H1 (cell line): ENCODE data around the gene RFPL1. TPM values are rescaled to one million over a fixed set of nuclear protein-coding genes. Genes with fewer than 3 reads are reported as not detected.
A peak's percentile ranks its signal among the peaks of the same experiment; 100 is the strongest.

Experiments used
- CTCF ChIA-PET: fragments of 300-600 bp; sonication (Branson Sonifier 250); formaldehyde crosslinking; loops from one replicate; lab custom pipeline; 2021; ENCODE audit not compliant: partially characterized antibody; lab: Charles Lee
- POLR2A ChIA-PET: fragments of 300-600 bp; sonication (Branson Sonifier 250); formaldehyde crosslinking; loops from one replicate; lab custom pipeline; 2021; ENCODE audit warnings: inconsistent platforms; ENCODE audit not compliant: partially characterized antibody; lab: Charles Lee
- DNase-seq, 2 experiments: peaks; one replicate each; pipeline versions ENCODE4 v3.0.0 to v3.0.0-alpha.2; 2010 to 2022; ENCODE audit warnings: low spot score in 2 of 2, low read depth in 1 of 2, mixed read lengths in 1 of 2
- FAIRE-seq: peaks from 2 replicates; lab custom pipeline; 2011; peaks lifted over from hg19 to GRCh38; lab: Jason Lieb, UNC
- H2AFZ ChIP-seq: 2 replicates; pipeline ENCODE4 v1.8.1; 2012; ENCODE audit warnings: low read length, inconsistent platforms
- H2AK5ac ChIP-seq: 2 replicates; pipeline ENCODE4 v1.6.1; 2013; ENCODE audit warnings: low read depth, low read length
- H2BK120ac ChIP-seq: replicated peaks from 2 replicates; pipeline ENCODE3; 2013; ENCODE audit warnings: low read depth, low read length, inconsistent platforms
- H2BK12ac ChIP-seq: 2 replicates; pipeline ENCODE4 v1.6.1; 2013; ENCODE audit warnings: low read depth, low read length
- H2BK15ac ChIP-seq: 2 replicates; pipeline ENCODE4 v1.6.1; 2013; ENCODE audit warnings: low read length
- H2BK20ac ChIP-seq: 2 replicates; pipeline ENCODE4 v1.6.1; 2013; ENCODE audit warnings: low read length
- H2BK5ac ChIP-seq: 2 replicates; pipeline ENCODE4 v1.6.1; 2013; ENCODE audit warnings: low read depth, low read length
- H3K14ac ChIP-seq: 2 replicates; pipeline ENCODE4 v1.6.1; 2013; ENCODE audit warnings: inconsistent platforms; ENCODE audit not compliant: insufficient read length
- H3K18ac ChIP-seq: 2 replicates; pipeline ENCODE4 v1.6.1; 2013; ENCODE audit warnings: low read length; ENCODE audit errors: extremely low read depth
- H3K23ac ChIP-seq: 2 replicates; pipeline ENCODE4 v1.6.1; 2013; ENCODE audit warnings: inconsistent platforms; ENCODE audit not compliant: insufficient read length
- H3K23me2 ChIP-seq: 2 replicates; pipeline ENCODE4 v1.6.1; 2013; ENCODE audit warnings: low read depth, low read length
- H3K27ac ChIP-seq: 2 replicates; pipeline ENCODE4 v1.6.1; 2011; ENCODE audit warnings: low read depth, low read length, inconsistent platforms
- H3K27me3 ChIP-seq, 4 experiments: replicated peaks in 1 of 4; 1 replicate in 1 of 4; 2 replicates in 3 of 4; pipeline versions ENCODE4 v1.6.1 to v1.8.1; 2011 to 2013; ENCODE audit warnings: low read length in 3 of 4, mild to moderate bottlenecking in 3 of 4, inconsistent platforms in 2 of 4, mixed read lengths in 2 of 4, moderate library complexity in 1 of 4; ENCODE audit not compliant: control insufficient read depth in 3 of 4, insufficient read depth in 3 of 4; ENCODE audit errors: extremely low read depth in 1 of 4
- H3K36me3 ChIP-seq, 4 experiments: 2 replicates each; pipeline versions ENCODE4 v1.6.1 to v1.8.1; 2011 to 2013; ENCODE audit warnings: mild to moderate bottlenecking in 4 of 4, low read length in 3 of 4, moderate library complexity in 2 of 4, control low read depth in 1 of 4, inconsistent platforms in 1 of 4; ENCODE audit not compliant: insufficient read depth in 4 of 4, control insufficient read depth in 2 of 4
- H3K4ac ChIP-seq: replicated peaks from 2 replicates; pipeline ENCODE3; 2013; ENCODE audit warnings: low read length, low read depth, mixed read lengths, inconsistent platforms; ENCODE audit not compliant: insufficient read length
- H3K4me1 ChIP-seq, 4 experiments: replicated peaks in 1 of 4; 1 replicate in 1 of 4; 2 replicates in 3 of 4; pipeline versions ENCODE4 v1.6.1 to v1.8.1; 2011 to 2013; ENCODE audit warnings: low read length in 3 of 4, inconsistent platforms in 2 of 4, mixed read lengths in 1 of 4; ENCODE audit not compliant: insufficient read depth in 4 of 4, control insufficient read depth in 3 of 4
- H3K4me2 ChIP-seq, 2 experiments: 2 replicates each; pipeline versions ENCODE4 v1.6.1 to v1.8.1; 2011 to 2013; ENCODE audit warnings: low read depth in 2 of 2, low read length in 2 of 2, control low read depth in 1 of 2, inconsistent platforms in 1 of 2, mild to moderate bottlenecking in 1 of 2; ENCODE audit not compliant: insufficient read depth in 1 of 2
- H3K4me3 ChIP-seq, 4 experiments: fragments of 200-600, 300-600 bp in 1 of 4; sonication (generic), shearing (Covaris generic), sonication (Bioruptor Twin) in 1 of 4; 2 replicates each; pipeline versions ENCODE4 v1.5.1 to v1.8.1; 2011 to 2016; ENCODE audit warnings: low read length in 4 of 4, low read depth in 3 of 4, control low read depth in 2 of 4, inconsistent platforms in 2 of 4, mild to moderate bottlenecking in 2 of 4, mixed read lengths in 1 of 4, moderate library complexity in 1 of 4; ENCODE audit not compliant: insufficient read depth in 2 of 4; ENCODE audit errors: extremely low read depth in 1 of 4
- H3K56ac ChIP-seq: replicated peaks from 2 replicates; pipeline ENCODE3; 2013; ENCODE audit warnings: low read depth, mild to moderate bottlenecking, mixed read lengths, low read length, inconsistent platforms; ENCODE audit not compliant: insufficient read length
- H3K79me1 ChIP-seq: 2 replicates; pipeline ENCODE4 v1.6.1; 2013; ENCODE audit warnings: low read depth, low read length, control low read depth
- H3K79me2 ChIP-seq, 2 experiments: 2 replicates each; pipeline versions ENCODE4 v1.6.1 to v1.8.1; 2012 to 2013; ENCODE audit warnings: low read length in 2 of 2, mild to moderate bottlenecking in 2 of 2, inconsistent platforms in 1 of 2; ENCODE audit not compliant: insufficient read depth in 2 of 2, control insufficient read depth in 1 of 2
- H3K9ac ChIP-seq, 4 experiments: replicated peaks in 1 of 4; 1 replicate in 1 of 4; 2 replicates in 3 of 4; pipeline versions ENCODE4 v1.6.1 to v1.8.1; 2011 to 2013; ENCODE audit warnings: low read depth in 3 of 4, low read length in 3 of 4, control low read depth in 2 of 4, mild to moderate bottlenecking in 2 of 4, moderate library complexity in 2 of 4, inconsistent platforms in 1 of 4; ENCODE audit errors: extremely low read depth in 1 of 4
- H3K9me3 ChIP-seq, 2 experiments: 2 replicates each; pipeline versions ENCODE4 v1.6.1 to v1.8.1; 2012 to 2013; ENCODE audit warnings: mild to moderate bottlenecking in 2 of 2, moderate library complexity in 2 of 2, control low read depth in 1 of 2, inconsistent platforms in 1 of 2, low read depth in 1 of 2, low read length in 1 of 2, mixed read lengths in 1 of 2; ENCODE audit not compliant: insufficient read depth in 2 of 2
- H4K20me1 ChIP-seq, 2 experiments: replicated peaks in 1 of 2; 2 replicates each; pipeline versions ENCODE3 to v1.8.1; 2011 to 2013; ENCODE audit warnings: inconsistent platforms in 2 of 2, low read length in 2 of 2, mild to moderate bottlenecking in 1 of 2; ENCODE audit not compliant: insufficient read depth in 2 of 2, control insufficient read depth in 1 of 2
- H4K5ac ChIP-seq: 2 replicates; pipeline ENCODE4 v1.6.1; 2013; ENCODE audit warnings: low read length, low read depth, mixed read lengths, inconsistent platforms; ENCODE audit not compliant: insufficient read length
- H4K8ac ChIP-seq: 2 replicates; pipeline ENCODE4 v1.8.0; 2013; ENCODE audit warnings: mild to moderate bottlenecking, moderate library complexity, low read length, inconsistent platforms; ENCODE audit not compliant: insufficient read depth; ENCODE audit errors: extremely low read depth
- H4K91ac ChIP-seq: replicated peaks from 2 replicates; pipeline ENCODE3; 2013; ENCODE audit warnings: low read length, mixed read lengths, inconsistent platforms; ENCODE audit not compliant: insufficient read length
- RBBP5 ChIP-seq: IDR thresholded peaks from 2 replicates; pipeline ENCODE4 v1.7.1; 2012; ENCODE audit warnings: low read depth, mild to moderate bottlenecking, inconsistent platforms, low read length, moderate library complexity, borderline replicate concordance
- TCF12 ChIP-seq: IDR thresholded peaks from 2 replicates; pipeline ENCODE4 v1.6.1; 2011; ENCODE audit warnings: low read depth, mild to moderate bottlenecking, low read length
- WGBS, 2 experiments: shearing (Covaris generic) in 1 of 2; methylation state at CpG; one replicate each; pipeline versions ENCODE4 v1.1.6 to v1.1.7; 2013 to 2015; ENCODE audit warnings: low lambda C conversion rate in 2 of 2, mixed read lengths in 2 of 2, inconsistent platforms in 1 of 2, low coverage in 1 of 2, missing lambda C conversion rate in 1 of 2; ENCODE audit not compliant: insufficient replicate concordance in 2 of 2, insufficient coverage in 1 of 2, insufficient read length in 1 of 2; ENCODE audit errors: extremely low coverage in 1 of 2, missing lambda C conversion rate in 1 of 2; 5-methylcytosine and 5-hydroxymethylcytosine counted together
- polyA plus RNA-seq, 7 experiments: library from polyadenylated mRNA; depleted of rRNA in 3 of 7; stranded (reverse) in 5 of 7; unstranded in 2 of 7; fragments of >200 nt in 5 of 7; fragments of 200-250 nt in 2 of 7; gene quantifications; 1 replicate in 5 of 7; 2 replicates in 1 of 7; 4 replicates in 1 of 7; pipeline versions ENCODE4 v1.2.1 to v1.2.3, GENCODE V29; 2011 to 2013; ENCODE audit warnings: missing spikeins in 2 of 7, mixed read lengths in 2 of 7
- total RNA-seq: library from RNA; stranded (reverse); fragmentation: NEBNext Ultra II Directional; extraction: Animal tissue kit (Norgen Biotek cat#: 25700); gene quantifications from 2 replicates; pipeline ENCODE4 v1.2.1, GENCODE V29; 2021

The RFPL1 gene
- total and polyA plus RNA-seq, 2 of the 8 experiments (the other 6 are each of a cell fraction or from before 2014, with no cell fraction given) = not detected

DNA sequence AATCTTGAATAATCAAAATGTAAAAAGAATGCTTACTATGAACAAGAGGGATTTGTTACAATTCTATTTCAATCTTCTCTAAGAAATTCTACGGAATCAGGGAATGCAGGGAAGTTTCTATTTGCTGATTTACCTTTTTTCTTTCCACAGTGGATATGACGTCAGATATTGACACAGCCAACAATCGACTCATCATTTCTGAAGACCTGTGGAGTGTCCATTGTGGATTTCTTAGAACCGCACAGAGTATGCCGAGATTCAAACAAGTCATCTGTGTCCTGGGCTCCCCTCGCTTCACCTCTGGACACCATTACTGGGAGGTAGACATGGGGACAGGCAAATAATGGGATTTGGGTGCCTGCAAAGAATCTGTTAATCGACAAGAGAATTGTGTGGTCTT, 4.1 kb upstream of the RFPL1 start:
- POLR2A ChIA-PET = no interaction called here
- H3K56ac ChIP-seq = no peak overlapping the region
- no peaks in the 10 kb centered on the region for H4K20me1 ChIP-seq
- H2BK120ac ChIP-seq = no peak overlapping the region
- peaks cover 0 to 4% (median 0%) of the 10 kb centered on the region in 4 experiments; a peak in 1 of 7 replicates for H3K4me1 ChIP-seq
- H4K8ac ChIP-seq = no peak overlapping the region
- no peak overlapping the region for H2BK5ac ChIP-seq
- H3K79me1 ChIP-seq = no peaks in the 10 kb centered on the region
- no peak for DNase-seq
- H3K14ac ChIP-seq = no peak overlapping the region
- no peak overlapping the region for H4K5ac ChIP-seq
- H3K36me3 ChIP-seq = no peaks in the 10 kb centered on the region
- no peak overlapping the region for H3K18ac ChIP-seq
- H4K91ac ChIP-seq = no peak overlapping the region
- no peaks in the 10 kb centered on the region for H3K9me3 ChIP-seq
- no peak overlapping the region for H3K4me2 ChIP-seq
- no peak overlapping the region for H3K9ac ChIP-seq
- FAIRE-seq = no peak
- H3K79me2 ChIP-seq = no peaks in the 10 kb centered on the region
- no peak overlapping the region for H2AFZ ChIP-seq
- H2BK15ac ChIP-seq = no peak overlapping the region
- 88% methylated on average over 7 of the region's 7 CpGs; no CpG with 5 or more reads in 1 of the 2 experiments for WGBS, 2 experiments
- TF ChIP-seq TCF12 (no peak), RBBP5 (no peak)
- no peak overlapping the region for H3K23ac ChIP-seq
- no peak overlapping the region for H2BK12ac ChIP-seq
- H3K23me2 ChIP-seq = no peaks in the 10 kb centered on the region
- H3K4me3 ChIP-seq = no peak overlapping the region
- H3K27me3 ChIP-seq = no peaks in the 10 kb centered on the region
- 0 out of 2 replicates have a peak overlapping the region, but pooled peaks have one; percentile 17 for H2BK20ac ChIP-seq
- CTCF ChIA-PET = interaction anchor here (1.2 kb wide), 1 partner anchor 36 kb away, joined by 3 read pairs; no protein-coding TSS in a partner anchor
- H2AK5ac ChIP-seq = no peak overlapping the region
- no peak overlapping the region for H3K27ac ChIP-seq
- H3K4ac ChIP-seq = no peak overlapping the region
